HG03159 (cell line): ENCODE results near the gene ERC2.

Experiments
- ATAC-seq: cut with Tn5 transposase; IDR thresholded peaks from one replicate; pipeline ENCODE4 v1.9.1; 2021; ENCODE audit warnings: mild to moderate bottlenecking, moderate library complexity; ENCODE audit not compliant: unreplicated experiment

The ERC2 gene

GRCh38 chr3:55576621-55577388 lies 891.5 kb downstream of the ERC2 start:
- no peak for ATAC-seq

GRCh38 chr3:55574671-55575070 lies 893.6 kb downstream of the ERC2 start:
- no peak for ATAC-seq

GRCh38 chr3:55572816-55573215 lies 895.5 kb downstream of the ERC2 start:
- ATAC-seq: no peak

- no peak for ATAC-seq
These were observed 896.4 kb downstream of the ERC2 start for GRCh38 chr3:55571913-55572312.

- no peak for ATAC-seq
These were observed 897.0 kb downstream of the ERC2 start for GRCh38 chr3:55571216-55571813.

GRCh38 chr3:55570271-55570711 lies 898.0 kb downstream of the ERC2 start:
- no peak for ATAC-seq

GRCh38 chr3:55569033-55569599 lies 899.2 kb downstream of the ERC2 start:
- ATAC-seq: no peak

GRCh38 chr3:55567615-55568014 lies 900.7 kb downstream of the ERC2 start:
- ATAC-seq: no peak

- ATAC-seq: no peak
These were observed 901.1 kb downstream of the ERC2 start for GRCh38 chr3:55567121-55567520.

GRCh38 chr3:55565521-55565920 lies 902.7 kb downstream of the ERC2 start:
- ATAC-seq: no peak

- ATAC-seq: no peak
These were observed 903.5 kb downstream of the ERC2 start for GRCh38 chr3:55564726-55565125.

GRCh38 chr3:55562700-55563099 lies 905.6 kb downstream of the ERC2 start:
- ATAC-seq: no peak

- ATAC-seq: no peak
These were observed 908.5 kb downstream of the ERC2 start for GRCh38 chr3:55559500-55560423.

- ATAC-seq: no peak
These were observed 910.0 kb downstream of the ERC2 start for GRCh38 chr3:55558316-55558715.

- no peak for ATAC-seq
These were observed 910.7 kb downstream of the ERC2 start for GRCh38 chr3:55557549-55557948.

- no peak for ATAC-seq
These were observed 911.4 kb downstream of the ERC2 start for GRCh38 chr3:55556619-55557537.

- ATAC-seq: no peak
These were observed 912.2 kb downstream of the ERC2 start for GRCh38 chr3:55555873-55556618.

- no peak for ATAC-seq
These were observed 913.4 kb downstream of the ERC2 start for GRCh38 chr3:55554634-55555425.

- no peak for ATAC-seq
These were observed 916.6 kb downstream of the ERC2 start for GRCh38 chr3:55551644-55552043.
